HCT116 (cell line): ENCODE data around the gene CDH23. TPM values are rescaled to one million over a fixed set of nuclear protein-coding genes. Genes with fewer than 3 reads are reported as not detected.

Experiments
- ATAC-seq: fragments of 200-7000 bp; cut with Tn5 transposase; 2 replicates; pipeline ENCODE4 v1.9.1; 2020; ENCODE audit warnings: mild to moderate bottlenecking, moderate library complexity
- BruUV-seq: library from RNA; stranded (reverse); fragments of 400-500 nt; replicated peaks from 2 replicates; lab custom pipeline; 2021; lab: Mats Ljungman, UMichigan
- CTCF ChIA-PET: fragments of 300-600 bp; sonication (Branson Sonifier 250); formaldehyde crosslinking; loops from one replicate; lab custom pipeline; 2021; ENCODE audit warnings: antibody characterized with exemption; lab: Charles Lee
- POLR2A ChIA-PET: fragments of 300-600, 350-600 bp; sonication (Branson Sonifier 250); formaldehyde crosslinking; loops from one replicate; lab custom pipeline; 2021; ENCODE audit warnings: antibody characterized with exemption; lab: Charles Lee
- RAD21 ChIA-PET, 2 experiments: fragments of 300-600 bp; sonication (Branson Sonifier 250); formaldehyde crosslinking; loops; one replicate each; lab custom pipeline; 2023; ENCODE audit warnings: low total read pairs in 2 of 2; ENCODE audit not compliant: uncharacterized antibody in 2 of 2, unreplicated experiment in 2 of 2, low non-redundant PET in 1 of 2; lab: Charles Lee
- DNase-seq: peaks from one replicate; pipeline ENCODE4 v3.0.0-alpha.2; 2010; ENCODE audit warnings: low read depth, low spot score
- H2AFZ ChIP-seq: fragments of 200-600 bp; shearing (Covaris generic), sonication (generic); 2 replicates; pipeline ENCODE4 v1.6.1; 2017; ENCODE audit warnings: low read depth, mixed run types, mixed read lengths, antibody characterized with exemption, low read length; ENCODE audit not compliant: poor library complexity, severe bottlenecking
- H3K27ac ChIP-seq: 2 replicates; pipeline ENCODE4 v1.5.1; 2012; ENCODE audit warnings: low read depth, low read length
- H3K27me3 ChIP-seq: fragments of 200-600 bp; sonication (generic); 2 replicates; pipeline ENCODE4 v1.6.1; 2016; ENCODE audit warnings: mixed run types, low read length, mixed read lengths; ENCODE audit not compliant: insufficient read depth
- H3K36me3 ChIP-seq, 2 experiments: fragments of 200-500 bp in 1 of 2; fragments of 200-600 bp in 1 of 2; sonication (Bioruptor generic) in 1 of 2; sonication (generic) in 1 of 2; 2 replicates each; pipeline versions ENCODE4 v1.5.1 to v1.6.1; 2014 to 2016; ENCODE audit warnings: low read length in 2 of 2, inconsistent platforms in 1 of 2, mixed read lengths in 1 of 2, mixed run types in 1 of 2; ENCODE audit not compliant: insufficient read depth in 2 of 2, control insufficient read depth in 1 of 2
- H3K4me1 ChIP-seq, 2 experiments: fragments of 200-600 bp in 1 of 2; sonication (generic) in 1 of 2; 2 replicates each; pipeline versions ENCODE4 v1.5.1 to v1.6.1; 2012 to 2017; ENCODE audit warnings: low read length in 2 of 2, inconsistent platforms in 1 of 2, mild to moderate bottlenecking in 1 of 2, mixed read lengths in 1 of 2, mixed run types in 1 of 2, moderate library complexity in 1 of 2; ENCODE audit not compliant: insufficient read depth in 2 of 2, control insufficient read depth in 1 of 2
- H3K4me2 ChIP-seq: fragments of 200-600 bp; sonication (generic); 2 replicates; pipeline ENCODE4 v1.6.1; 2017; ENCODE audit warnings: mixed run types, low read length, mixed read lengths
- H3K4me3 ChIP-seq, 2 experiments: fragments of 200-600 bp in 1 of 2; sonication (generic) in 1 of 2; replicated peaks in 1 of 2; 2 replicates each; pipeline ENCODE4 v1.5.1; 2011 to 2016; ENCODE audit warnings: low read length in 2 of 2, control low read depth in 1 of 2, low read depth in 1 of 2, mild to moderate bottlenecking in 1 of 2, mixed read lengths in 1 of 2, mixed run types in 1 of 2
- H3K79me2 ChIP-seq: fragments of 200-600 bp; sonication (generic); 2 replicates; pipeline ENCODE4 v1.6.1; 2017; ENCODE audit warnings: mild to moderate bottlenecking, mixed run types, low read length, moderate library complexity, mixed read lengths; ENCODE audit not compliant: insufficient read depth
- H3K9ac ChIP-seq: fragments of 200-600 bp; sonication (generic); 2 replicates; pipeline ENCODE4 v1.6.1; 2016; ENCODE audit warnings: low read length, mixed read lengths
- H3K9me2 ChIP-seq: fragments of 200-600 bp; sonication (generic), shearing (Covaris generic); 2 replicates; pipeline ENCODE4 v1.6.1; 2017; ENCODE audit warnings: mixed run types, mild to moderate bottlenecking, moderate library complexity; ENCODE audit not compliant: insufficient read depth
- H3K9me3 ChIP-seq, 2 experiments: fragments of 200-500 bp in 1 of 2; fragments of 200-600 bp in 1 of 2; sonication (Bioruptor generic) in 1 of 2; sonication (generic) in 1 of 2; 2 replicates each; pipeline ENCODE4 v1.6.1; 2014 to 2017; ENCODE audit warnings: low read length in 2 of 2, mixed read lengths in 2 of 2, inconsistent platforms in 1 of 2, low read depth in 1 of 2, mild to moderate bottlenecking in 1 of 2, mixed run types in 1 of 2, moderate library complexity in 1 of 2; ENCODE audit not compliant: control insufficient read depth in 1 of 2, insufficient read depth in 1 of 2
- H4K20me1 ChIP-seq: fragments of 200-600 bp; sonication (generic), shearing (Covaris generic); 2 replicates; pipeline ENCODE4 v1.6.1; 2017; ENCODE audit warnings: mixed run types, mild to moderate bottlenecking, moderate library complexity; ENCODE audit not compliant: insufficient read depth
- CBX3 ChIP-seq: IDR thresholded peaks from 2 replicates; pipeline ENCODE4 v1.6.1; 2012; ENCODE audit warnings: low read depth
- CEBPB ChIP-seq: IDR thresholded peaks from 2 replicates; pipeline ENCODE4 v1.6.1; 2012; ENCODE audit warnings: low read depth
- CTCF ChIP-seq, 3 experiments: fragments of 200-600 bp in 1 of 3; sonication (generic) in 1 of 3; IDR thresholded peaks in 2 of 3; conservative IDR thresholded peaks in 1 of 3; 2 replicates each; pipeline ENCODE4 v1.5.1; 2012 to 2017; ENCODE audit warnings: low read depth in 2 of 3, low read length in 2 of 3, antibody characterized with exemption in 1 of 3, borderline replicate concordance in 1 of 3, control low read depth in 1 of 3, mild to moderate bottlenecking in 1 of 3, mixed read lengths in 1 of 3, mixed run types in 1 of 3, moderate library complexity in 1 of 3; ENCODE audit not compliant: insufficient read depth in 1 of 3
- EGR1 ChIP-seq: IDR thresholded peaks from 2 replicates; pipeline ENCODE4 v1.6.1; 2012; ENCODE audit warnings: low read depth
- EZH2 ChIP-seq: fragments of 200-600 bp; sonication (generic); IDR thresholded peaks from 2 replicates; pipeline ENCODE4 v1.6.1; 2017; ENCODE audit warnings: antibody characterized with exemption, mixed run types
- FOSL1 ChIP-seq: IDR thresholded peaks from 2 replicates; pipeline ENCODE4 v1.6.1; 2012; ENCODE audit warnings: low read depth
- JUND ChIP-seq: IDR thresholded peaks from 2 replicates; pipeline ENCODE4 v1.6.1; 2012
- POLR2A ChIP-seq: IDR thresholded peaks from 2 replicates; pipeline ENCODE4 v1.7.0; 2011; ENCODE audit warnings: borderline replicate concordance; ENCODE audit not compliant: insufficient read depth, insufficient read length; ENCODE audit errors: extremely low read depth
- POLR2AphosphoS5 ChIP-seq: IDR thresholded peaks from 2 replicates; pipeline ENCODE4 v1.6.1; 2011; ENCODE audit warnings: mild to moderate bottlenecking, low read depth, low read length, moderate library complexity
- RAD21 ChIP-seq: IDR thresholded peaks from 2 replicates; pipeline ENCODE4 v1.6.1; 2012; ENCODE audit warnings: low read depth, mild to moderate bottlenecking
- SP1 ChIP-seq: IDR thresholded peaks from 2 replicates; pipeline ENCODE4 v1.6.1; 2012; ENCODE audit warnings: low read depth
- SRF ChIP-seq: IDR thresholded peaks from 2 replicates; pipeline ENCODE4 v1.6.1; 2012; ENCODE audit warnings: low read depth
- TCF7L2 ChIP-seq: IDR thresholded peaks from 2 replicates; pipeline ENCODE4 v1.7.0; 2011; ENCODE audit warnings: borderline replicate concordance, inconsistent platforms; ENCODE audit not compliant: insufficient read depth, insufficient read length; ENCODE audit errors: extremely low read depth
- YY1 ChIP-seq: IDR thresholded peaks from 2 replicates; pipeline ENCODE4 v1.6.1; 2011; ENCODE audit warnings: low read length, low read depth, moderate library complexity, mild to moderate bottlenecking; ENCODE audit not compliant: insufficient replicate concordance; ENCODE audit errors: extremely low read depth
- ZFX ChIP-seq: fragments of 450-650 bp; IDR thresholded peaks from 2 replicates; pipeline ENCODE4 v1.6.1; 2017
- ZNF274 ChIP-seq: fragments of 200-500 bp; sonication (Bioruptor generic); IDR thresholded peaks from 2 replicates; pipeline ENCODE4 v1.6.1; 2014; ENCODE audit warnings: mild to moderate bottlenecking, low read depth, low read length, inconsistent platforms
- intact Hi-C: fragments of 100-400 bp; cut with micrococcal nuclease; formaldehyde crosslinking; loops from 2 replicates; pipeline ENCODE4 v1.10.0; 2022
- total RNA-seq: library from RNA; stranded (reverse); gene quantifications from one replicate; pipeline ENCODE4 v1.2.1, GENCODE V29; 2021; ENCODE audit not compliant: unreplicated experiment
- TF ChIP-seq, protein P1 (sequence below): IDR thresholded peaks from 2 replicates; pipeline ENCODE4 v1.6.1; 2012; ENCODE audit warnings: low read depth

Gene CDH23
- total RNA-seq, 1 experiment from 2014 or later: not detected

DNA sequence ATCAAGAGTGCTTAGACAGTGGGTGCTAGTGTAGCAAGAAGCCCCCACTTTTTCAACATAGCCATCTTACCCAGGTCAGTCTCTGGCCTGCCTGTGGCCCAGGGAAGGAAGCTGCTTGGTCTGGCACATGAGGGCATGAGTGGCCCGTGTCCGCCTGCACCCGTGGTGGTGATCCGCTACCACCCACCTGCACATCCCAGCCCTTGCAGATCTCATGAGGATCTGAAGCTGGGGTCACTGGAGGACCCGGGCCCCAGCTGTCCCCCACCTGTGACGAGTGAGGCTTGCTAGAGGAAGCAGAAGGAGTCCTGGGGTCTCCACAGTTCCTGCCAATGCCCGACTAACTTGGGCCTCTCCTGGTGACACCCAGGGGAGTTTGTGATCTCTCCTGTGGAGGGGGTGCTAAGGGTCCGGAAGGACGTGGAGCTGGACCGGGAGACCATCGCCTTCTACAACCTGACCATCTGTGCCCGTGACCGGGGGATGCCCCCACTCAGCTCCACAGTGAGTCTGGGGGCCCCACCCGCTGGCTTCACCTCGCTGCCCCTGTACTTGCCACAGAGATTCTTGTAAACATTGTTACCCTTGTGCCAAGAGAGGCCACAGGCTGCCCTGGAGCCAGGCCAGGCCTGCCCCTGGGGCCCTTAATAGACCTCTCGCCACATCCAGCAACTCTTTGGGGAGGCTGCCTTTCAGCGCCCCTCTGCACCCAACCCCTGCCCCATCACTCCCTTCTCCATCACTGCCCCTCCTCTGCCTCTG, 387.4 kb downstream of the CDH23 start:
- no peak for TF ChIP-seq SRF
- TF ChIP-seq RAD21: no peak
- TF ChIP-seq CTCF (IDR thresholded peaks at IDR 0.05 in 2 of 3, conservative IDR thresholded peaks at IDR 0.05 in 1 of 3; ENCODE audit: borderline replicate concordance in 1 of 3, insufficient read depth in 1 of 3, low read depth in 2 of 3, low read length in 2 of 3): no peak
- no peak for TF ChIP-seq CEBPB
- no peak for TF ChIP-seq POLR2A
- no peak for TF ChIP-seq POLR2AphosphoS5
- no peak for TF ChIP-seq SP1
- no peak for TF ChIP-seq EZH2
- TF ChIP-seq, protein P1, sequence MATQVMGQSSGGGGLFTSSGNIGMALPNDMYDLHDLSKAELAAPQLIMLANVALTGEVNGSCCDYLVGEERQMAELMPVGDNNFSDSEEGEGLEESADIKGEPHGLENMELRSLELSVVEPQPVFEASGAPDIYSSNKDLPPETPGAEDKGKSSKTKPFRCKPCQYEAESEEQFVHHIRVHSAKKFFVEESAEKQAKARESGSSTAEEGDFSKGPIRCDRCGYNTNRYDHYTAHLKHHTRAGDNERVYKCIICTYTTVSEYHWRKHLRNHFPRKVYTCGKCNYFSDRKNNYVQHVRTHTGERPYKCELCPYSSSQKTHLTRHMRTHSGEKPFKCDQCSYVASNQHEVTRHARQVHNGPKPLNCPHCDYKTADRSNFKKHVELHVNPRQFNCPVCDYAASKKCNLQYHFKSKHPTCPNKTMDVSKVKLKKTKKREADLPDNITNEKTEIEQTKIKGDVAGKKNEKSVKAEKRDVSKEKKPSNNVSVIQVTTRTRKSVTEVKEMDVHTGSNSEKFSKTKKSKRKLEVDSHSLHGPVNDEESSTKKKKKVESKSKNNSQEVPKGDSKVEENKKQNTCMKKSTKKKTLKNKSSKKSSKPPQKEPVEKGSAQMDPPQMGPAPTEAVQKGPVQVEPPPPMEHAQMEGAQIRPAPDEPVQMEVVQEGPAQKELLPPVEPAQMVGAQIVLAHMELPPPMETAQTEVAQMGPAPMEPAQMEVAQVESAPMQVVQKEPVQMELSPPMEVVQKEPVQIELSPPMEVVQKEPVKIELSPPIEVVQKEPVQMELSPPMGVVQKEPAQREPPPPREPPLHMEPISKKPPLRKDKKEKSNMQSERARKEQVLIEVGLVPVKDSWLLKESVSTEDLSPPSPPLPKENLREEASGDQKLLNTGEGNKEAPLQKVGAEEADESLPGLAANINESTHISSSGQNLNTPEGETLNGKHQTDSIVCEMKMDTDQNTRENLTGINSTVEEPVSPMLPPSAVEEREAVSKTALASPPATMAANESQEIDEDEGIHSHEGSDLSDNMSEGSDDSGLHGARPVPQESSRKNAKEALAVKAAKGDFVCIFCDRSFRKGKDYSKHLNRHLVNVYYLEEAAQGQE: no peak
- no peak for TF ChIP-seq YY1
- TF ChIP-seq JUND: no peak
- no peak for TF ChIP-seq ZFX
- TF ChIP-seq EGR1: no peak
- TF ChIP-seq TCF7L2: no peak
- no peak for TF ChIP-seq ZNF274
- no peak for TF ChIP-seq FOSL1
- no peak for TF ChIP-seq CBX3
- POLR2A ChIA-PET: no interaction called here
- Histone ChIP-seq H3K9ac (no peak overlapping the region), H3K36me3 (no peaks in the 10 kb centered on the region), H4K20me1 (no peaks in the 10 kb centered on the region), H3K79me2 (no peaks in the 10 kb centered on the region), H3K9me3 (no peaks in the 10 kb centered on the region), H3K4me1 (no peaks in the 10 kb centered on the region), H3K27me3 (no peaks in the 10 kb centered on the region), H2AFZ (no peak overlapping the region), H3K4me3 (no peak overlapping the region), H3K9me2 (no peaks in the 10 kb centered on the region), H3K27ac (no peak overlapping the region), H3K4me2 (no peak overlapping the region)
- BruUV-seq: no TSS peak
- ATAC-seq (no peak), DNase-seq (no peak)
- CTCF ChIA-PET: no interaction called here
- RAD21 ChIA-PET: no interaction called here
- intact Hi-C loops: no loop called here
